Activated naive CD4-positive, alpha-beta T cell treated with anti-CD3 and anti-CD28 coated beads, Interleukin-2, amount 50 U/mL, for 72 hours (primary cell): ENCODE data around the gene RPL36. TPM values are rescaled to one million over a fixed set of nuclear protein-coding genes. Genes with fewer than 3 reads are reported as not detected.
"Not testable (repeated sequence)": the region's sequence is repeated elsewhere in the genome, so short reads cannot be mapped to it uniquely, and the experiment has no call there.

ENCODE experiments used
- ATAC-seq, 2 donors: fragments of 150-1000 bp; cut with Tn5 transposase; 2 replicates each; pipeline ENCODE4 v1.10.0; 2021; ENCODE audit warnings: mild to moderate bottlenecking in 2 of 2, moderate library complexity in 2 of 2
- DNase-seq, 2 donors: peaks; one replicate each; pipeline ENCODE4 v3.0.0; 2021 to 2022; ENCODE audit warnings: low spot score in 2 of 2
- H3K27ac Mint-ChIP-seq, 2 donors: one replicate each; pipeline ENCODE4 v1.8.0; 2022; ENCODE audit warnings: mild to moderate bottlenecking in 2 of 2, mixed read lengths in 2 of 2
- H3K36me3 Mint-ChIP-seq, 2 donors: one replicate each; pipeline ENCODE4 v1.8.0; 2022; ENCODE audit warnings: mixed read lengths in 2 of 2
- H3K9me3 Mint-ChIP-seq, 2 donors: one replicate each; pipeline ENCODE4 v1.8.0; 2022; ENCODE audit warnings: mixed read lengths in 2 of 2
- total RNA-seq, 2 donors: library from RNA; stranded (reverse); gene quantifications; one replicate each; pipeline ENCODE4 v1.2.3, GENCODE V29; 2022

The RPL36 gene
- total RNA-seq, 2 donors from 2014 or later: 1,044 to 1,174 TPM

DNA sequence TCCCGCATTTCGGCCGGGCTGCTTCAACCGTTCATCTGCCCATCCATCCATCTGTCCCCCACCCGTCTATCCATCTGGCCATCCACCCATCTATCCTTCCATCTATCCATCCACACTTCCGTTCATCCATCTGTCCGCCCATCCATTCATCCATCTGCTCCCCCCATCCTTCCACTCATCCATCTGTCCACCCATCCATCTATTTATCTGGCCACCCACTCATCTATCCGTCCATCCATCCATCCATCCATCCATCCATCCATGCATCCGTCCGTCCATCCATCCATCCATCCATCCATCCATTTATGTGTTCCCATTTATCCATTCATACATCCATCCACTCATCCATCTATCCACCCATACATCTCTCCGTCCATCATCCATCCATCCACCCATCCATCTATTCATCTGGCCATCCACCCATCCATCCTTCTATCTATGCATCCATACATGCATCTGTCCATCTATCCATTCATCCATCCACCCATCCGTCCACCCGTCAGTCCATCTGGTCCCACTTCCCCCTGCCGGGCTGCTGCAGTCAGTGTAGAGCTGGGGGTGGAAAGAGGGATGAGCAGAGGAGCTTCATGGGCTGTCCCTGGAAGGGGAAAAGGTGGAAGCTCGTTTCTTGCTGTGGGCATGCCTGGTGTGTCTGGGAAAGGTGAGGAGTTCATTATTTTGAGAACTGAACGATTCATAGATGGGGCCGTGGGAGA lies 8.5 kb upstream of the RPL36 start:
- peak overlapping the region in 1 of 2 donors; percentile 7 for H3K27ac Mint-ChIP-seq
- ATAC-seq: no peak
- no peak for DNase-seq
- H3K36me3 Mint-ChIP-seq: peaks cover 14 to 18% of the 10 kb centered on the region in 2 donors
- no peaks in the 10 kb centered on the region for H3K9me3 Mint-ChIP-seq

DNA sequence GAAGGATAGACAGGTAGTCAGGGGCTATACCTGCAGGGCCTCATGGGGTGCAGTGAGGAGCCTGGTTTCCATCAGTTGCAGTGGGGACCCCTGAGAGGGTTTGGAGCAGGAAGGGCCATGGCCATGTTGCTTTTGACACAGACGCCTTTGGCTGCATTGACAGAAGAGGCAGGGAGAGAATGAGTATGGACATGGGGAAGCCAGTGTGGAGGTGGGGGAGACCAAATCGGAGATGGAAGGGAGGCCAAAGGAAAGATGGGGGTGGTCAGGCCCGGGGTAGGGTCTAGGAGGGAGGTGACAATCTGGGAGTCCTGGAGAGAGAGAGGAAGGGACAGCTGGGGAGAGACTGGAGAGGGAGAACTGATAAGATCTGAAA lies 8.0 kb upstream of the RPL36 start:
- DNase-seq (no peak), ATAC-seq (no peak)
- Mint-ChIP-seq H3K27ac (peak overlapping the region in 1 of 2 donors; percentile 44), H3K9me3 (no peaks in the 10 kb centered on the region), H3K36me3 (peaks cover 14 to 18% of the 10 kb centered on the region in 2 donors)

- peaks cover 14 to 18% of the 10 kb centered on the region in 2 donors for H3K36me3 Mint-ChIP-seq
- ATAC-seq (no peak), DNase-seq (no peak)
- no peak overlapping the region for H3K27ac Mint-ChIP-seq
- H3K9me3 Mint-ChIP-seq: no peaks in the 10 kb centered on the region
These were observed 6.8 kb upstream of the RPL36 start for GRCh38 chr19:5683177-5683886.

- Mint-ChIP-seq H3K36me3 (peaks cover 5 to 10% of the 10 kb centered on the region in 2 donors), H3K9me3 (no peaks in the 10 kb centered on the region), H3K27ac (no peak overlapping the region)
- no peak for DNase-seq
- ATAC-seq: no peak
These were observed 5.2 kb upstream of the RPL36 start for GRCh38 chr19:5684694-5685430.

GRCh38 chr19:5686326-5686646 lies 3.8 kb upstream of the RPL36 start:
- Mint-ChIP-seq H3K36me3 (peaks cover 11 to 15% of the 10 kb centered on the region in 2 donors), H3K27ac (peak overlapping the region; percentile 77 to 94), H3K9me3 (no peaks in the 10 kb centered on the region)
- DNase-seq (peak in 1 of 2 donors; percentile 73), ATAC-seq (no peak)

DNA sequence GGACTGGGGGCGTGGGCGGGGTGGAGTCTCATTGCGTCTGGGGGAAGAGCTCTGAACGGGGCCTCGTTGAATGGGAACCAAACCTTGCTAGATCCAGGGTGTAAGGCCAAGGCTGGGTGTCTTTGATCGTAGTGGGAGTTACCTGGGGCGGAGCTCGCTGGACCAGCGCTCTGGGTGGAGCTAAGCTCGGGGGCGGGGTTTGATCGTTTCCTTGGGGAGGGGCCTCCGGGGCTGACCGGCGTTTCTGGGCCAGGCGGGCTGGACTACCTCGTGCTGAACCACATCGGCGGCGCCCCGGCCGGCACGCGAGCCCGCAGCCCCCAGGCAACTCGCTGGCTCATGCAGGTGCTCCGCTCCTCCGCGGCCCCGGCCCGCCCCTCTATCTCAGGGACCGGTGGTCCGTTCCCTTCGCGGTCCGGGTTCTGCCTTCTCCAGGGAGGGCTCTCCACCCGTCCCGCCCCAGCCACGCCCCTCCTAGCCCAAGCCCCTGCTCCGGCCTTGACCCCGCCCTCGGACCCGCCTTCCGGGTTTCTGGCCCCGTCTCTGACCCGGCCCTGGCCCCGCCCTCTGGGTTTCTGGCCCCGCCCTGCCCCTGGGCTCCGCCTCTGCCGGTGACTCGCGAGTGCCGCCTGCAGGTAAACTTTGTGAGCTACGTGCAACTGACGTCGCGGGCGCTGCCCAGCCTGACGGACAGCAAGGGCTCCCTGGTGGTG lies 3.3 kb upstream of the RPL36 start:
- H3K9me3 Mint-ChIP-seq: no peaks in the 10 kb centered on the region
- DNase-seq (peak; percentile 97 to 100), ATAC-seq (peak; percentile 58 to 74)
- peaks cover 11 to 19% of the 10 kb centered on the region in 2 donors for H3K36me3 Mint-ChIP-seq
- H3K27ac Mint-ChIP-seq: peak overlapping the region; percentile 77 to 94

DNA sequence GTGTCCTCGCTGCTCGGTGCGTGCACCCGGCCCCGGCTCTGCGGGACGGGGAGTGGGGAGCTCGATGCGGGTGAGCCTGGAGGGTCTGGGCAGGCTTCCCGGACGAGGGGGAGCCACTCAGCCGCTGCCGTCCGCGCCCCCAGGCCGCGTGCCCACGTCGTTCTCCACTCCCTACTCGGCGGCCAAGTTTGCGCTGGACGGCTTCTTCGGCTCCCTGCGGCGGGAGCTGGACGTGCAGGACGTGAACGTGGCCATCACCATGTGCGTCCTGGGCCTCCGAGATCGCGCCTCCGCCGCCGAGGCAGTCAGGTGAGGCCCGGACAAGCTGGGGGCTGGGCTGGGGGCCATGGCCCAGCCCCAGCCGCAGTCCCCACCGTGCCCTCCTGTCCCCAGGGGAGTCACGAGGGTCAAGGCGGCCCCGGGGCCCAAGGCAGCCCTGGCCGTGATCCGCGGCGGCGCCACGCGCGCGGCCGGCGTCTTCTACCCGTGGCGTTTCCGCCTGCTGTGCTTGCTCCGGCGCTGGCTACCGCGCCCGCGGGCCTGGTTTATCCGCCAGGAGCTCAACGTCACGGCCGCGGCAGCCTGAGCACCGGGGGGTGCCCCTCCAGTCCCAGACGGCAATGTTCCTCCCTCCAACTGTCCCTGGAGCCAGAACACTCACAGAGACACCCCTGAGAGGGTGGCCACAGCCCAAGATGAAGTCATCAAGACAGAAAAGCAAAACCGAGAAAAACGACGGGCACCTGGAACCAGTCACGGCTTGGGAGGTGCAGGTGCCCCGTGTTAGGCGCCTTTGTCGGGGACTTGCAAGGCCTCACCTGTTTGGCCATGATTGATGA lies 2.5 kb upstream of the RPL36 start:
- no peak for ATAC-seq
- peaks cover 19 to 27% of the 10 kb centered on the region in 2 donors for H3K36me3 Mint-ChIP-seq

DNA sequence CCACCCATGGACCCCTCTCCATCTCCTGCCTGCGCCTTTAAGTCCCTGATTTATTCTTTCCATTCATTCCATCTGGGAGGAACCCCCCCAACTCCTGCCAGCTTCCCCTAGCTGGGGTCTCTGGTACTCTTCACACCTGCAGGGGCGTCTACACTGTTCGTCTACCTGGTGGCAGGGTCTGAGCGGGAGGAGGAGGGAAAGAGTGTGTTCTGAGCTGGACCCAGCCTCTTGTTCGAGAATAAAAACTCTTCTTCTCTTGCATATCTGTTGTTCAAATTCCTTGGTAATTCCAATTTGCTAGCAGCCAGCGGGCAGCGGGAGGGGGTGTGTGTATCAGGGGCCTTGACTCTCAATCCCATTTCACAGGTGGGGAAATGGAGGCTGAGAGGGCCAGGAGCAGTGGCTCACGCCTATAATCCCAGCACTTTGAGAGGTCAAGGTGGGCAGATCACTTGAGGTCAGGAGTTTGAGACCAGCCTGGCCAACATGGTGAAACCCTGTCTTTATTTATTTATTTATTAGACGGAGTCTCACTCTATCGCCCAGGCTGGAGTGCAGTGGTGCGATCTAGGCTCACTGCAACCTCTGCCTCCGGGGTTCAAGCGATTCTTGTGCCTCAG lies 1.7 kb upstream of the RPL36 start:
- peak overlapping the region in 1 of 2 donors; percentile 31 for H3K27ac Mint-ChIP-seq
- not testable (repeated sequence) for DNase-seq, H3K9me3 Mint-ChIP-seq

More for the DNA sequence above, 2.5 kb upstream of the RPL36 start:
- peak overlapping the region in 1 of 2 donors; percentile 31 for H3K27ac Mint-ChIP-seq
- no peaks in the 10 kb centered on the region for H3K9me3 Mint-ChIP-seq
- DNase-seq: no peak

DNA sequence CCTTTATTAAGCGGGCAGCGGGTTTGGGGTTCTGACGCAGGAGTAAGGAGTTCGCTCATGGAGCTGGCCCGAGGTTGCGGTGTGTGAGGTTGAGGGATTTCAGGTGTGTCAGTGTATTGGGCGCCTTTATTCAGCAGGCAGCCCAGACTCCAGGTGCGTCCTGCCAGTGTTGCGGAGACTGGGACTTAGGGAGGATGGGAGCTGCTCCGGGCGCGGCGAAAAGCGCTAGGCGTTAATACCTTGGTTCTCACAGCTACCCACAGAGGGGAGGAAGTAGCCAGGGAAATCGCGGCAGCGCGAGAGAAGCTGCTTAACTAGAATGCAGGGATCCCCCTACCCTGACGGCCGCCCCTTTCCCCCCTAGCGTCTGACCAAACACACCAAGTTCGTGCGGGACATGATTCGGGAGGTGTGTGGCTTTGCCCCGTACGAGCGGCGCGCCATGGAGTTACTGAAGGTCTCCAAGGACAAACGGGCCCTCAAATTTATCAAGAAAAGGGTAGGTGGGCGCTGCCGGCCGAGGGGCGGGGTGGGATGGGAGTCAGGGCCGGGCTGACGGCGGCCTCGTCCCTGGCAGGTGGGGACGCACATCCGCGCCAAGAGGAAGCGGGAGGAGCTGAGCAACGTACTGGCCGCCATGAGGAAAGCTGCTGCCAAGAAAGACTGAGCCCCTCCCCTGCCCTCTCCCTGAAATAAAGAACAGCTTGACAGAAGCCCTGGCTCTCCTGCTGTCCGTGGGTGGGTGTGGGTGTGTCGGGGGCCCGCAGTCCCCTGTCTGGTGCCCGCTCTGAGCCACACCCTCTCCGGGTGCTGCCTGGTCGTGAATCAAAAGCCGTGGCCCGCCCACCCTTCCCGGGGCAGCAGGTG lies 1.1 kb downstream of the RPL36 start:
- Mint-ChIP-seq H3K36me3 (peaks cover 19 to 27% of the 10 kb centered on the region in 2 donors), H3K27ac (peak overlapping the region; percentile 99), H3K9me3 (no peaks in the 10 kb centered on the region)
- peak in 1 of 2 donors; percentile 4 for ATAC-seq
- peak in 1 of 2 donors; percentile 61 for DNase-seq

More for the DNA sequence above, 1.7 kb upstream of the RPL36 start:
- peaks cover 19 to 27% of the 10 kb centered on the region in 2 donors for H3K36me3 Mint-ChIP-seq
- not testable (repeated sequence) for ATAC-seq

DNA sequence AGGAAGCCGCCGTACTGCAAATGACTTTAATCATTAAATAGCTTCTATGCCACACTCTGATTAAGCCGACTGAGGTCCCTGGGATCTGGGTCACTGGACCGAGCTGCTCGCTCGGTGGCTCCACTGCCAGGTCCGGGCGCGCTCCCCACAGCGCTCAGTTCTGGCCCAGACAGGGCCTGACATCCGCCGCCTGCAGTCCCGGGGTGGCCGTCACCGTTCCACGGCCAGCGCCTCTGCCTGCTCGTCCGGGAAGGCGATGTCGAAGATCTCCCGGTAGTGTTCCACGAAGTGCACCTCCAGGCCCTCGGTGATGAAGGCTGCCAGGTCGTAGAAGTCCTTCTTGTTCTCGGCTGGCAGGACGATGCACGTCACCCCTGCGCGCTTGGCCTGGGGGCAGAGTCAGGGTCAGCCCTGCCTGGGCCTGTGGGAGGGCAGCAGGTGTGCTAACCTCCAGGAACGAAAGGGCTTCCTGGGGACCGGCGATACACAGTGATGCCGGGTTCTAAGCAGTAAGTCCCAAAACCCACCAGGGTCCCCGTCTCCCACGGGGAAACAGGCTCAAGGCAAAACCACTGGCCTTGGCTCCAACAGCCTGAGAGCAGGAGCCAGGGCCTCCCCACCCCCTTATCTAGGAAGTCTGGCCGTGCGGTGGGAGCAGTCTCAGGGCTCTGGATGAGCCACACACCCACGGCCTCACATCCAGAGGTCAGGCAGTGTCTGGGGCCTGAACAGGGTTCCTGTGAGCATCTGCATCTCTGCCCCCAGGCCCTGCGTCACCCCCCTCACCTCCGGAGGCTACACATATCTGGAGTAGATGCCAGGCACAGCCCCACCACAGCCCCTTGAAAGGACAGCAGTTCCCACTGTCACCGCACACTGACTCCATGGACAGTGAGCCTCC lies 2.0 kb downstream of the RPL36 start:
- H3K9me3 Mint-ChIP-seq: no peaks in the 10 kb centered on the region
- peak overlapping the region; percentile 96 to 99 for H3K27ac Mint-ChIP-seq
- ATAC-seq (no peak), DNase-seq (peak in 1 of 2 donors; percentile 48)
- H3K36me3 Mint-ChIP-seq: peaks cover 19 to 27% of the 10 kb centered on the region in 2 donors

- ATAC-seq: no peak
- Mint-ChIP-seq H3K27ac (peak overlapping the region; percentile 96 to 99), H3K9me3 (no peaks in the 10 kb centered on the region), H3K36me3 (peaks cover 19 to 27% of the 10 kb centered on the region in 2 donors)
- DNase-seq: peak in 1 of 2 donors; percentile 19
These were observed 2.7 kb downstream of the RPL36 start for GRCh38 chr19:5692723-5693194.

- Mint-ChIP-seq H3K36me3 (peaks cover 19 to 27% of the 10 kb centered on the region in 2 donors), H3K27ac (peak overlapping the region; percentile 96 to 99), H3K9me3 (no peaks in the 10 kb centered on the region)
- ATAC-seq: no peak
- peak in 1 of 2 donors; percentile 25 for DNase-seq
These were observed 3.4 kb downstream of the RPL36 start for GRCh38 chr19:5693195-5694166.
